Esophagus squamous epithelium (tissue), 4 donors: Measurements from ENCODE around the gene MAP3K5.

Source experiments
- CTCF ChIP-seq, 6 experiments: fragments of 450-650 bp in 4 of 6; fragments of 200-600 bp in 2 of 6; sonication (generic) in 2 of 6; IDR thresholded peaks; one replicate each; pipeline ENCODE4 v1.5.1; 2016 to 2019; ENCODE audit warnings: antibody characterized with exemption in 6 of 6, mild to moderate bottlenecking in 4 of 6, moderate library complexity in 4 of 6
- POLR2A ChIP-seq, 4 donors: fragments of 450-650 bp; IDR thresholded peaks; one replicate each; pipeline ENCODE4 v1.6.1; 2017; ENCODE audit warnings: antibody characterized with exemption in 4 of 4, mild to moderate bottlenecking in 4 of 4, moderate library complexity in 3 of 4

- TF ChIP-seq CTCF (IDR thresholded peaks at IDR 0.05) (no peak), POLR2A (IDR thresholded peaks at IDR 0.05) (no peak)
These were observed 68.5 kb downstream of the MAP3K5 start for GRCh38 chr6:136723780-136724179.
